Measurements from ENCODE around the gene PGM2L1.

DNA sequence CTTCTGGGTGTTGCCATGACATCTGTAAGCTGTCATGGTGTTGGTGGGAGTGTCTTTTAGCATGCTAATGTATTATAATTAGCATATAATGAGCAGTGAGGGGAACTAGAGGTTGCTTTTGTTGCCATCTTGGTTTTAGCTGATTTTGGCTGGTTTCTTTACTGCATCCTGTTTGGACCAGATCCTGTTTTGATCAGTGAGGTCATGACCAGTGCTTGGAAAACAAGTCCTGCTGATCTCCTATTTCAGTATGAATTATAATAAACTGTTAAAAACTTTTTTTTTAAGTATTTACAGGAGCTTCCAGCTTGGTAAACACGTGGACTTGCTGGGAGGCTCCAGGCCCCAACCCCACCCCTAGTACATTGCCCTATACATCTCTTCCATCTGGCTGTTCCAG, 56.3 kb downstream of the PGM2L1 start:
- no peak for TF ChIP-seq GATA2 (IDR thresholded peaks at IDR 0.05; ENCODE audit: low read depth, low read length)
- no peak for TF ChIP-seq GATA3 (IDR thresholded peaks at IDR 0.05; ENCODE audit: low read depth, low read length)

Measured in SH-SY5Y (cell line).